HG02571 (cell line): ENCODE data around the gene MAP4K2.

Source experiments
- ATAC-seq: cut with Tn5 transposase; IDR thresholded peaks from one replicate; pipeline ENCODE4 v1.9.1; 2021; ENCODE audit warnings: mild to moderate bottlenecking, moderate library complexity; ENCODE audit not compliant: unreplicated experiment

The MAP4K2 gene

GRCh38 chr11:64814712-64815187, 11.7 kb upstream of the MAP4K2 start:
- no peak for ATAC-seq

GRCh38 chr11:64813826-64814225, 10.8 kb upstream of the MAP4K2 start:
- ATAC-seq: no peak

- no peak for ATAC-seq
Observed at GRCh38 chr11:64810891-64811272, 7.9 kb upstream of the MAP4K2 start.

GRCh38 chr11:64810271-64810890, 7.4 kb upstream of the MAP4K2 start, which contains the start of gene MEN1:
TSS of gene MEN1 (minus strand) at chr11:64810551. CDS start at chr11:64810109, 442 bp downstream.
- ATAC-seq: peak; percentile 58

GRCh38 chr11:64809781-64810241, 6.8 kb upstream of the MAP4K2 start:
- ATAC-seq: peak; percentile 8

GRCh38 chr11:64805481-64805880, 2.5 kb upstream of the MAP4K2 start:
- ATAC-seq: no peak

GRCh38 chr11:64804346-64805210, 1.6 kb upstream of the MAP4K2 start:
- no peak for ATAC-seq

GRCh38 chr11:64803846-64804345, 882 bp upstream of the MAP4K2 start:
- no peak for ATAC-seq

- ATAC-seq: peak; percentile 19
Observed at GRCh38 chr11:64802370-64803157, 450 bp downstream of the MAP4K2 start.

GRCh38 chr11:64801561-64802369, 1.2 kb downstream of the MAP4K2 start:
- no peak for ATAC-seq

GRCh38 chr11:64801158-64801464, 1.9 kb downstream of the MAP4K2 start:
- ATAC-seq: no peak

GRCh38 chr11:64800303-64801157, 2.5 kb downstream of the MAP4K2 start:
- no peak for ATAC-seq

GRCh38 chr11:64799623-64800302, 3.3 kb downstream of the MAP4K2 start:
- ATAC-seq: no peak

- no peak for ATAC-seq
Observed at GRCh38 chr11:64799256-64799622, 3.8 kb downstream of the MAP4K2 start.

- no peak for ATAC-seq
Observed at GRCh38 chr11:64796757-64797541, 6.1 kb downstream of the MAP4K2 start.

GRCh38 chr11:64796047-64796756, 6.8 kb downstream of the MAP4K2 start:
- ATAC-seq: no peak

- no peak for ATAC-seq
Observed at GRCh38 chr11:64794526-64794925, 8.5 kb downstream of the MAP4K2 start.
